Measurements from ENCODE around the gene BTG4. TPM values are rescaled to one million over a fixed set of nuclear protein-coding genes. Genes with fewer than 3 reads are reported as not detected.

Gene BTG4
- total and polyA plus RNA-seq, 2 of the 8 experiments (the other 6 are each of a cell fraction or from before 2014, with no cell fraction given) = 0.06 TPM; not detected in 1

DNA sequence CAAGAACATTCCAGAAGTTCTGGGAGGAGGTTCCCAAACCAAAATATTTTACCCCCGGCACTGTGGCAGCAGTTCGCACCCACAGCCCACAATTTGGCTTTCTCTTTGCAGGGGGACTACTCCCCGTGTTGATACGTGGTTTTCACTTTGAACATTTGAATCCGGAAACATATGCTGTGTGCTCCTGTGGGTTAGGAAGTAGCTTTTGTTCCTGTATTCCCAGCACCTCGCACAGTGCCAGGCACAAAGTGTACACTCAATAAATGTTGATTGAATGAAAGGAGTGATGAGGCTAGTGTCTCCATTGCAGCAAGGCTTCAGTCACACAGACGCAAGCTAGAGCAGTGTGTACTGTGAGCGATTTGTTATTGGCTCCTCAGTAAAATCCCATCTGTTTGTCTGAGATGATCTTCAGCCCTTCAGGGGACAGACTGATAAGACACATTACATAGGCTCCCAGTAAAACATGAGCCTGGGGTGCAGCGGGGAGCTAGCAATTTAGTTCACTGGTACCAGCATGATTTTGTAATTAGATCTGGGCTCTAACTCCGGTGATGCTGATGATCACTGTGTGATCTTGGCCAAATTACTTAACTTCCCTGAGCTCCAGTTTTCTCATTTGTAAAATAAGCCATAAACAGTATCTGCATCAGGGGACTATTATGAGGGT is 30.6 kb upstream of the BTG4 start:
- no peak for FAIRE-seq
- no peak for TF ChIP-seq CTBP2 (IDR thresholded peaks at IDR 0.05; ENCODE audit: borderline replicate concordance, insufficient read depth, insufficient read length, low read length)
- no peak for TF ChIP-seq SAP30 (IDR thresholded peaks at IDR 0.05; ENCODE audit: insufficient read depth, insufficient replicate concordance, low read length)
- TF ChIP-seq YY1 (IDR thresholded peaks at IDR 0.05; ENCODE audit: low read depth, low read length) = no peak
- TF ChIP-seq BCL11A (IDR thresholded peaks at IDR 0.05; ENCODE audit: low read depth in 2 of 2, low read length in 2 of 2) = no peak
- no peak for TF ChIP-seq RFX5 (IDR thresholded peaks at IDR 0.05; ENCODE audit: borderline replicate concordance, low read depth, low read length)
- no peak for TF ChIP-seq SP2 (IDR thresholded peaks at IDR 0.05; ENCODE audit: low read length)
- no peak for TF ChIP-seq CHD1 (IDR thresholded peaks at IDR 0.05; ENCODE audit: low read depth, low read length)
- no peak for TF ChIP-seq GABPA (IDR thresholded peaks at IDR 0.05; ENCODE audit: borderline replicate concordance, insufficient read depth, low read length)
- TF ChIP-seq EP300 (IDR thresholded peaks at IDR 0.05; ENCODE audit: borderline replicate concordance in 1 of 2, low read depth in 2 of 2, low read length in 2 of 2) = no peak
- TF ChIP-seq JUN (IDR thresholded peaks at IDR 0.05; ENCODE audit: low read depth, low read length) = no peak
- no peak for TF ChIP-seq HDAC6 (IDR thresholded peaks at IDR 0.05; ENCODE audit: low read depth, low read length)
- no peak for TF ChIP-seq SIRT6 (IDR thresholded peaks at IDR 0.05; ENCODE audit: low read length)

More for the DNA sequence above, 30.6 kb upstream of the BTG4 start:
- Histone ChIP-seq H3K9ac (replicated peaks in 1 of 4; ENCODE audit: extremely low read depth in 1 of 4, low read depth in 3 of 4, low read length in 3 of 4) (no peak overlapping the region), H3K23ac (ENCODE audit: insufficient read length) (no peak overlapping the region), H3K56ac (replicated peaks; ENCODE audit: insufficient read length, low read depth, low read length) (no peak overlapping the region), H3K23me2 (ENCODE audit: low read depth, low read length) (peaks cover 12% of the 10 kb centered on the region; the same call in 1 of the 2 replicates), H4K8ac (ENCODE audit: extremely low read depth, insufficient read depth, low read length) (no peak overlapping the region), H3K79me1 (ENCODE audit: low read depth, low read length) (no peaks in the 10 kb centered on the region), H3K9me3 (ENCODE audit: insufficient read depth in 2 of 2, low read depth in 1 of 2, low read length in 1 of 2) (peaks cover 0 to 3% of the 10 kb centered on the region in 2 experiments; a peak in 1 of 4 replicates), H2BK15ac (ENCODE audit: low read length) (0 out of 2 replicates have a peak overlapping the region, but pooled peaks have one; percentile 76), H2BK12ac (ENCODE audit: low read depth, low read length) (peak overlapping the region; percentile 28; the same call in 1 of the 2 replicates), H2BK120ac (replicated peaks; ENCODE audit: low read depth, low read length) (no peak overlapping the region), H2AK5ac (ENCODE audit: low read depth, low read length) (0 out of 2 replicates have a peak overlapping the region, but pooled peaks have one; percentile 41), H3K18ac (ENCODE audit: extremely low read depth, low read length) (no peak overlapping the region), H2AFZ (ENCODE audit: low read length) (no peak overlapping the region), H3K14ac (ENCODE audit: insufficient read length) (no peak overlapping the region), H4K20me1 (replicated peaks in 1 of 2; ENCODE audit: control insufficient read depth in 1 of 2, insufficient read depth in 2 of 2, low read length in 2 of 2) (no peaks in the 10 kb centered on the region), H4K5ac (ENCODE audit: insufficient read length, low read depth, low read length) (no peak overlapping the region), H3K79me2 (ENCODE audit: control insufficient read depth in 1 of 2, insufficient read depth in 2 of 2, low read length in 2 of 2) (no peaks in the 10 kb centered on the region), H3K4me1 (replicated peaks in 1 of 4; ENCODE audit: control insufficient read depth in 3 of 4, insufficient read depth in 4 of 4, low read length in 3 of 4) (peaks cover 0 to 8% (median 6%) of the 10 kb centered on the region in 4 experiments; a peak in 6 of 7 replicates), H3K27me3 (replicated peaks in 1 of 4; ENCODE audit: control insufficient read depth in 3 of 4, extremely low read depth in 1 of 4, insufficient read depth in 3 of 4, low read length in 3 of 4) (peaks cover 9 to 43% (median 37%) of the 10 kb centered on the region in 4 experiments), H4K91ac (replicated peaks; ENCODE audit: insufficient read length, low read length) (no peak overlapping the region), H3K27ac (ENCODE audit: low read depth, low read length) (no peak overlapping the region), H2BK5ac (ENCODE audit: low read depth, low read length) (no peak overlapping the region), H3K36me3 (ENCODE audit: control insufficient read depth in 2 of 4, insufficient read depth in 4 of 4, low read length in 3 of 4) (no peaks in the 10 kb centered on the region; a peak in 1 of 8 replicates), H2BK20ac (ENCODE audit: low read length) (no peak overlapping the region), H3K4ac (replicated peaks; ENCODE audit: insufficient read length, low read depth, low read length) (no peak overlapping the region), H3K4me2 (ENCODE audit: insufficient read depth in 1 of 2, low read depth in 2 of 2, low read length in 2 of 2) (peak overlapping the region in 1 of 2 experiments; percentile 97; a peak in 1 of 4 replicates), H3K4me3 (ENCODE audit: extremely low read depth in 1 of 4, insufficient read depth in 2 of 4, low read depth in 3 of 4, low read length in 4 of 4) (no peak overlapping the region)
- DNase-seq (ENCODE audit: low read depth in 1 of 2, low spot score in 2 of 2) = no peak
- POLR2A ChIA-PET (ENCODE audit: partially characterized antibody) = interaction anchor here (0.6 to 2.0 kb wide), 3 partner anchors 8 to 329 kb away, joined by 3 to 5 read pairs (median 4); no protein-coding TSS in a partner anchor
- WGBS, 2 experiments (ENCODE audit: extremely low coverage in 1 of 2, insufficient coverage in 1 of 2, insufficient read length in 1 of 2, insufficient replicate concordance in 2 of 2, low coverage in 1 of 2, low lambda C conversion rate in 2 of 2, missing lambda C conversion rate in 1 of 2) = 91% methylated on average over 10 of the region's 10 CpGs; no CpG with 5 or more reads in 1 of the 2 experiments
- CTCF ChIA-PET (ENCODE audit: partially characterized antibody) = interaction anchor here (0.9 to 1.9 kb wide), 10 partner anchors 8 to 233 kb away, joined by 3 to 6 read pairs (median 4); partner anchors contain the start of gene HOATZ

Measured in H1 (cell line).